Germinal center (tissue), 1 donor: ENCODE results near the gene PGA4.
A peak's percentile ranks its signal among the peaks of the same experiment; 100 is the strongest.
"Not testable (repeated sequence)": the region's sequence is repeated elsewhere in the genome, so short reads cannot be mapped to it uniquely, and the experiment has no call there.

Experiments used
- DNase-seq: peaks from one replicate; pipeline ENCODE4 v3.0.0; 2012; ENCODE audit warnings: mixed read lengths, low spot score

PGA4 gene

GRCh38 chr11:61250796-61251765 is 28.9 kb downstream of the PGA4 start:
- DNase-seq, result not testable (repeated sequence)

GRCh38 chr11:61252332-61252731 is 30.2 kb downstream of the PGA4 start:
- DNase-seq, result not testable (repeated sequence)

GRCh38 chr11:61254403-61255025 is 32.4 kb downstream of the PGA4 start:
- DNase-seq, result peak; percentile 87

- DNase-seq, result no peak
Observed at GRCh38 chr11:61256710-61257482, 34.7 kb downstream of the PGA4 start.

GRCh38 chr11:61258546-61258945 is 36.4 kb downstream of the PGA4 start:
- no peak for DNase-seq

- no peak for DNase-seq
Observed at GRCh38 chr11:61259363-61259762, 37.2 kb downstream of the PGA4 start.

DNA sequence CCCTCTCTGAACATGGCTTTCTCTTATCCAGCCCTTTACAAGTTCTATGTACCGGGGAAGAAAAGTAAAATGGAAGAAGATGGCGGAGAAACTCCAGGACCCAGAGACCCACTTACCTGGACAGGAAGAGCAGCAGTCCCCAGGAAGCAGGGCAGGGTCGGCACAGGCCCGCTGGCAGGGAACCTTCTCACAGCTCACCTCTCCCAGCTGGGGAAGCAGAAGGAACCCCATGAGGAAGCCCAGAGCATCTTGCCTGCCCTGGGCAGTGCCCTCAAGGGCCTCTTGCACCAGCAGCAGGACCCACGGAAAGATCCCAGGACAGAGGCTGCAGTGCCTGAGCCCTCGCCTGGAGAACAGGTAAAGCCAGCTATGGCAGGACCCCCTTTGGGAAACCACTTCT is 42.2 kb downstream of the PGA4 start:
- no peak for DNase-seq

DNA sequence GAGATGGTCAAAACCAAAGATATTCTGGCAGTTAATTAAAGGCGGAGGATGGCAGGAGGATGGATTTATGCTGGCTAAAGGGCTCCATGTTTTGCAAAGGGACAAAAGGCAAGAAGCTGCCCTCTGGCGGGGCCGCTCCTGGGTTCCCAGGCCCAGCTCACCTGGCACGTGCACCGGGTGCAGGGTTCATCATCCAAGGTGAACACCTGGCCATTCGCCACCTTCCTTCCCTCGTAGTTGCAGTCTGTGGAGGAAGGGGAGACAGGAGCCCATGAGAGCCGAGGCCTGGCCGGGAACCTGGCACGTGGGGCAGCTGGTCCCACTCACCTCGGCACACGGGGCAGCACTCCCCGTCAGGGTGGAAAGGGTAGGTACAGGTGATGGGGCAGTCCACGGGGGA is 42.6 kb downstream of the PGA4 start:
- no peak for DNase-seq

DNA sequence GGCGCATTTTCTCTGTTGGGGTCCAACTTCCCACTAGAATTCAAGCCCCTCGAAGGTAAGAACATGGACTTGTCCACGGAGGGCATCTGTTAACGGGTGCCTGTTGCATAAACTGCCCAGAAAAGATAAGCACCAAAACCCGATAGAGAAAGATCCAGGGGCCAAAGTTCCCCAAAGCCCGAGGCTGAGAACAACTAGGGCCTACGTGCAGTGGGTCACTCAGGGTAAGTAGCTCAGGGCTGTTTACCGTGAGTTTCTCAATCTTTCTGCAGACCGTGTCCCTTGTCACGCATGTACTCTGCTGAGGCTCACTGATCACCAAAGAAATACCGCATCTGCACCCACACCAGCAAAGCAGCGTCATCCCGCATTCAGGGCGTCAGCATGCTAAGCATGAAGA is 43.2 kb downstream of the PGA4 start:
- no peak for DNase-seq

GRCh38 chr11:61266602-61267001 is 44.5 kb downstream of the PGA4 start:
- no peak for DNase-seq

- no peak for DNase-seq
Observed at GRCh38 chr11:61267437-61267841, 45.3 kb downstream of the PGA4 start.

- DNase-seq, result no peak
Observed at GRCh38 chr11:61268588-61269250, 46.6 kb downstream of the PGA4 start.

GRCh38 chr11:61270354-61271076 is 48.4 kb downstream of the PGA4 start:
- DNase-seq, result no peak

DNA sequence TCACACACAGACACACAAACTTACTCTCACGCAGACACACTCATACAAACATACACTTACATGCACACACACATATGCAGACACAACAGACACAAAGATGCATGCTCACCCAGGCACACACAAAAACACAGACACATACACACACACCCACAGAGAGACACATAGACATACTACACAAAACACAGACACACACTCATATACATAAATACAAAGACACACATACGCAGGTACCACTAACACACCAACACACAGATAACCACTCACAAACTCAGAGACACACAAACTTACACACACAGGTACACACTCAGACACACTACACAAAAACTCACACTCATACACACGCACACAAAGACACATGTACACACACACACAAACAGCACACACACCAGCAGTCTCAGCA is 50.6 kb downstream of the PGA4 start:
- no peak for DNase-seq

- DNase-seq, result no peak
Observed at GRCh38 chr11:61273178-61274078, 51.3 kb downstream of the PGA4 start.

DNA sequence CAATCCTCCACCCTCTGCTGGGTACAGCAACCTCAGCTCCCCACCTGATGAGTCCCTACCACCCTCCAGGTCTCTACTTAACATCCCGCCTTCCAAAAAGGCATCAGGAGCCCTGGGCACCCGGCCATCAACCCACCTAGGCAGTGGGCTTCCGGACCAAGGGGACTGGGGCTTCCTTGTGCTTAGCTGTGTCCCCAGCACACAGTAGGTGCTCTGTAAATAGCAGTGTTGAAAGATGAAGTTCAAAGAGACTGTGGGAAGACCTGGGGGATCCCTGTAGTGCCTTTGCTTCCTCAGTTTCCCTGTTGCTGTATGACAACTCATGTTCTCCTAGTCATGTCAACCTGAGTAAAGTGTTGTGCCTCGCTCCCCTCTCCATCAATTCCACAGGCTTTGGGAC is 51.9 kb downstream of the PGA4 start:
- DNase-seq, result no peak

GRCh38 chr11:61275191-61275590 is 53.0 kb downstream of the PGA4 start:
- DNase-seq, result no peak

DNA sequence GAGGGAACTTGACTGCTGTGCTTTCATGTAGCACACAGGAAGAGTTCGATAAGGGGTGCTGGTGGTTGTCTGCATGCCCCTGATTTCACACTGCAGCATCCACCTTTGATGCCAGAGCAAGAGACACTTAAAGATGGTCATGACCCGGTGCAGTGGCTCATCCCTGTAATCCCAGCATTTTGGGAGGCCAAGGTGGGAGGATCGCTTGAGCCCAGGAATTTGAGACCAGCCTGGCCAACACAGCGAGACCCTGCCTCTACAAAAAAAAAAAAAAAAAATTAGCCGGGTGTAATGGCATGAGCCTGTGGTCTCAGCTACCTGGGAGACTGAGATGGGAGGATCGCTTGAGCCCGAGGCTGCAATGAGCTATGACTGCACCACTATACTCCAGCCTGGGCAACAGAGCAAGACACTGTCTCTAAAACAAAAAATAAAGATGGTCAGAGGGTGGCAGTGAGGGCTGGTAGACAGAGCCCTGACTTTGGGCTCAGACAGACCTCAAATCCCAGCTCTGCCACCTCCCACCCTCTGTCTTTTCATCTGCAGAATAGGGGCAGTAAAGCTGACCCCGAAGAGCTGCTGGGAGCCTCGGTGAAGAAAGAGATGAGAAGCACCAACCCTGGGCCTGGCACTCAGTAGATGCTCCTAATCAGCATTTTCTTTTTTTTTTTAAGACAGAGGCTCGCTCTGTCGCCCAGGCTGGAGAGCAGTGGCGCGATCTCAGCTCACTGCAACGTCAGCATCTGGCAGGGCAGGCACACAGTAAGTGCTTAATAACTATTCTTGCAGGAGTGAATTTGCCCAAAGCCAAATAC is 55.2 kb downstream of the PGA4 start:
- DNase-seq, result no peak

- DNase-seq, result no peak
Observed at GRCh38 chr11:61278001-61278470, 55.9 kb downstream of the PGA4 start.
